Fibroblast of villous mesenchyme (primary cell): Measurements from ENCODE around the gene IDH3A. TPM values are rescaled to one million over a fixed set of nuclear protein-coding genes. Genes with fewer than 3 reads are reported as not detected.

ENCODE experiments used
- DNase-seq: peaks from one replicate; pipeline ENCODE4 v3.0.0-alpha.2; 2010; ENCODE audit warnings: low read depth
- H3K4me3 ChIP-seq: 2 replicates; pipeline ENCODE4 v1.5.1; 2011; ENCODE audit warnings: low read depth, mild to moderate bottlenecking, low read length
- total RNA-seq: library from RNA; depleted of rRNA; stranded (reverse); fragments of >200 nt; gene quantifications from 2 replicates; pipeline ENCODE4 v1.2.3, GENCODE V29; 2012
- TF ChIP-seq, protein P1 (sequence below): IDR thresholded peaks from 2 replicates; pipeline ENCODE4 v1.5.1; 2012; ENCODE audit warnings: low read depth, mild to moderate bottlenecking, low read length; ENCODE audit not compliant: insufficient read depth

IDH3A gene
- total RNA-seq, 1 donor: 43.6 TPM

- no peak for DNase-seq
- TF ChIP-seq, protein P1, sequence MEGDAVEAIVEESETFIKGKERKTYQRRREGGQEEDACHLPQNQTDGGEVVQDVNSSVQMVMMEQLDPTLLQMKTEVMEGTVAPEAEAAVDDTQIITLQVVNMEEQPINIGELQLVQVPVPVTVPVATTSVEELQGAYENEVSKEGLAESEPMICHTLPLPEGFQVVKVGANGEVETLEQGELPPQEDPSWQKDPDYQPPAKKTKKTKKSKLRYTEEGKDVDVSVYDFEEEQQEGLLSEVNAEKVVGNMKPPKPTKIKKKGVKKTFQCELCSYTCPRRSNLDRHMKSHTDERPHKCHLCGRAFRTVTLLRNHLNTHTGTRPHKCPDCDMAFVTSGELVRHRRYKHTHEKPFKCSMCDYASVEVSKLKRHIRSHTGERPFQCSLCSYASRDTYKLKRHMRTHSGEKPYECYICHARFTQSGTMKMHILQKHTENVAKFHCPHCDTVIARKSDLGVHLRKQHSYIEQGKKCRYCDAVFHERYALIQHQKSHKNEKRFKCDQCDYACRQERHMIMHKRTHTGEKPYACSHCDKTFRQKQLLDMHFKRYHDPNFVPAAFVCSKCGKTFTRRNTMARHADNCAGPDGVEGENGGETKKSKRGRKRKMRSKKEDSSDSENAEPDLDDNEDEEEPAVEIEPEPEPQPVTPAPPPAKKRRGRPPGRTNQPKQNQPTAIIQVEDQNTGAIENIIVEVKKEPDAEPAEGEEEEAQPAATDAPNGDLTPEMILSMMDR: no peak
Measured at GRCh38 chr15:78167227-78167888, 18.2 kb downstream of the IDH3A start.

DNA sequence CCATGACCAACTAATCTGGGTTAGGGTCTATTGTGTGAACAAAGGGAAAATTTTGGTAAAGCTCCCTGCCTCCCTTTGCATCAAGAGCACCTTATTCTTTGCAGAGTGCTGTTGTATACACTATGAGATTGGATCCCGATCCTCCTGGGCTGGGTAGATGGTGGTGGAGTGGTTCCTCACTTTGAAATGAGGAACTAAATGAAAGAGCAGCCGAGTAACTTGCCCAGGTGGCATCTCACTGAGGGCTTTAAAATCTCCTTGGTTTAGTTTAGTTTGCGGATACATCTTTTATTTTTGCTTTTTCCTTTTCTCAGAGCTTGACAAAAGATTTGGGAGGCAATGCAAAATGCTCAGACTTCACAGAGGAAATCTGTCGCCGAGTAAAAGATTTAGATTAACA, 19.4 kb downstream of the IDH3A start:
- DNase-seq: no peak
- H3K4me3 ChIP-seq: no peak overlapping the region
- TF ChIP-seq, protein P1: no peak

More at GRCh38 chr15:78167227-78167888, 18.2 kb downstream of the IDH3A start:
- no peak overlapping the region for H3K4me3 ChIP-seq

DNA sequence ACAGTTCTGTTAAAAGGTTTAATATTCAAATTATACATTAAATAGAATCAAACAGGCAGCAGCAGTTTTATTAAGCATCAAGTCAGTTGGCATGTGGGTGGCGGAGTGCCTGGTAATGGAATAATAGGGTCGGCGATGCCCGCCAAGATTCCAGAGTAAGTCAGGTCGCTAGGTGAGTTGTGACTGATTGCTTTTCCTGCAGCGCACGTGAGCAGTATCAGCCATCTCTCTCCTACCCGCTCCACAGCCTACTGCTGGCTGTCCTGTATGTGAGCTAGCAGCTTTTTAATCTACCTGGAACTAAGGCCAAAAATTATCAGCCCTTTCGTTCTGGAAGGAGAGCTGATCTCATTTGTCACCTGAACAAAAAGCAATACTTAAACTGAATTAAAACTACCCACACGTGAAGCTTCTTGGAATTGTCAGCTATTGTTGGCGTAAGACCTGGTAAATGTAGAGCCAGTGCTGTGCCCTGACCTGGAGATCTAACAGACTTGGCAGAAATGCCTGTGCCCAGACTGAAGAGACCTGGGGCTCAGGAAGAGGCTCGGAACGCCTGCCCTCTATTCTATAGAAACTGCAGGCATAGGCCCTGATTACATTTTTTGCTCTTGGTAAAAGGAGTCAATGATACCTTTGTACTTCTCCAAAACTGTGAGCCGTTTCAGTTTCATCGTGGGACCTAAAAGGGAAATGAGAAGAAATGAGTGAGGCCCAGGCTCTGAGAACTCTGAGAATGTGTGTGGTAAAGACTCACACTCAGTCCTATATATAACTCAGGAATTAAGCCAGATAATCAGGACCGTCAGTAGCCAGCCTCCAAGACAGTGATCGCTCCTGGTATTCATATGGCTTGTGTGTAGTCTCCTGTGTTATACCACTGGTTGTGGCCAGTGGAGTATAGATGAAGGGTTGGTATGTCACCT, 21.9 kb downstream of the IDH3A start:
- DNase-seq: no peak
- TF ChIP-seq, protein P1: no peak
- H3K4me3 ChIP-seq: no peak overlapping the region

- TF ChIP-seq, protein P1: no peak
- DNase-seq: no peak
- H3K4me3 ChIP-seq: no peak overlapping the region
Measured at GRCh38 chr15:78171864-78172472, 22.8 kb downstream of the IDH3A start.

DNA sequence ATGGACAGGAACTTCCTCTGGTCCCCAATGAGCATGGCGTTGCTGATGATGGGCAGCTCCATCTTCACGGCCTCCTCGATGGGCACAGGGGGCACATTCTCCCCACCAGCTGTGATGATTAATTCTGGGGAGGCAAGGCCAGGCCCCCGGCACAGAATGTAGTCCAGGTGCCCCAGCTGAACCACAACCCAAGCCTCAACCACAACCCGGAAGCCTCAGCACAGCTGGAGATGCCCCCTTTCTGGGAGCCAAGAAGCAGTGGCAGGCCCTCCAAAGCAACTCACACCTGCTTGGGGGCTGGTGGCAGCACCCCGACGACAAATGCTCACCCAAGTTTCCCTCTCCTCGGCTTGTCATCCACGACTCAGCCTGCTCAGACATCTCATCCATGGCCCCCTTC, 25.2 kb downstream of the IDH3A start:
- TF ChIP-seq, protein P1: no peak
- H3K4me3 ChIP-seq: no peak overlapping the region
- DNase-seq: no peak

- TF ChIP-seq, protein P1: no peak
- DNase-seq: no peak
- H3K4me3 ChIP-seq: no peak overlapping the region
Measured at GRCh38 chr15:78175330-78175729, 26.2 kb downstream of the IDH3A start.
